Measurements from ENCODE around the gene HMMR.
"Not testable (repeated sequence)": the region's sequence is repeated elsewhere in the genome, so short reads cannot be mapped to it uniquely, and the experiment has no call there.

Gene HMMR

DNA sequence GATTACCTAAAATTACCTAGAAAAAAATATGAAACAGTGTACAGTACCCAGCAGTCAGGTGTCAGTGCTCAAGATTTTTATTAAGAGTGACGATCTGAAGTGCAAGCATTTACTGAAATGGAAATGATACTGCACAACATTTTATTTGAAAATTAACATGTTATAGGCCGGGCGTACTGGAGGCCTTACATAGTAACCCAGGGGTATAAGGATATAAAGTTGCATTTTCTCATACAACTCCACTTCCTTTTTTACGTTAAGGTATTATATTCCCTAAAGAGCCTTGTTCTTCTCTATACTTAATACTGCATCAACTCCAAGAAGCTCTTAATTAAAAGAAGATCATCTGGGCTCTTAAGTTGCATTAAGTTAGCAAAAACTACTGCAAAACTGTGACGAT, 48.3 kb downstream of the HMMR start:
- no peak for DNase-seq (ENCODE audit: low spot score)

DNA sequence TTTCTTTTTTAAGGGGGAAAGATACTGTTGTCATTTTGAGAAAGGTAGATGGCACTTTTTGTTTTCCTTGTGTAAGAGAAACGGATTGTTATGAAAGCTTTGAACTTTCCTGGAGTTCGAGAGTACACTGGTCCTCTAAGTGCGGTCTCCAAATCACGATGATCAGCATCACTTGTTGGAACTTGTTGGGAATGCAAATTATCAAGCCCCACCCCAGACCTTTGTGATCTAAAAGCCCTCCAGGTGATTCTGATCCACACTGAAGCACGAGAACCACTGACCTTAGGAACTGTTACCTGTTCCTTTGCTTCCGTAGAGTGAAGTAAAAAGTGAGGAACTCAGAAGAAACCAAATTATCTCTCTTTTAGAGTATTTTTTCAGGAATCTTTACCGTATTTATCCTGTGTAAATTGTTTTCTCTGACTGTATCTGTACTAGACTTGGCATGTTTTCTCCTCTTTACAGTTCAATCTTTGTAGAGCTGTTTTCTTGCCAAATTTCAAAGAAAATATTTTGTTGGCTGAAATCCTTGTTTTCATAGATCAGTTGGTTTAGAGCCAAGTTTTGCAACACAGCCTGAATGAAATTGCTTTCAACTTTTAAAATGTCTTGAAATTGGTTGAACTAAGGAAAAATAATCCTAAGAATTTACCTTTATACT, 49.0 kb downstream of the HMMR start:
- DNase-seq (ENCODE audit: low spot score), result no peak

DNA sequence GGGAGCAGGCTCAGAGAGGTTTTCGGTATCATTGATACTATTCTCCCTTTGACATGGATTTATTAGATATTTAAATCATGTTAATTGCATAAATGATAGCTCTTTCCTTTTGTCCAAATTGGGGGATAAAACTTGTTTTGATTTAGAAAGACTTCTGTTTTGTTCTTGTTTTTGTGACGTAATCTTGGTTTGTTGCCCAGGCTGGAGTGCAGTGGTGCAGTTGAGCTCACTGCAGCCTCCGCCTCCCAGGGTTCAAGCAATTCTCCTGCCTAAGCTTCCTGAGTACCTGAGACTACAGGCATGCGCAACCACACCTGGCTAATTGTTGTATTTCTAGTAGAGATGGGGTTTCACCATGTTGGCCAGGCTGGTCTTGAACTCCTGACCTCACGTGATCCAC, 52.1 kb downstream of the HMMR start:
- no peak for DNase-seq (ENCODE audit: low spot score)

DNA sequence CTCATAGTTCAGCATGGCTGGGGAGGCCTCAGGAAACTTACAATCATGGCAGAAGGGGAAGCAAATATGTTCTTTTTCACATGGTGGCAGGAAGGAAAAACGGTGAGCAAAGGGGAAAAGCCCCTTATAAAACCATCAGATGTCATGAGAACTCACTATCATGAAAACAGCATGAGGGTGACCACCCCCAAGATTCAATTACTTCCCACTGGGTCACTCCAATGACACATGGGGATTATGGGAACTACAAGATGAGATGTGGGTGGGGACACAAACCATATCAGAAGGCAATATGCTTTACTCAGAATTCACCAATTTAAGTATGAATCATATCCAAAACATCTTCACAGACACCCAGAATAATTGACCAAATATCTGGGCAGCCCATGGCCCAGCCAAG, 64.7 kb downstream of the HMMR start:
- no peak for DNase-seq (ENCODE audit: low spot score)

DNA sequence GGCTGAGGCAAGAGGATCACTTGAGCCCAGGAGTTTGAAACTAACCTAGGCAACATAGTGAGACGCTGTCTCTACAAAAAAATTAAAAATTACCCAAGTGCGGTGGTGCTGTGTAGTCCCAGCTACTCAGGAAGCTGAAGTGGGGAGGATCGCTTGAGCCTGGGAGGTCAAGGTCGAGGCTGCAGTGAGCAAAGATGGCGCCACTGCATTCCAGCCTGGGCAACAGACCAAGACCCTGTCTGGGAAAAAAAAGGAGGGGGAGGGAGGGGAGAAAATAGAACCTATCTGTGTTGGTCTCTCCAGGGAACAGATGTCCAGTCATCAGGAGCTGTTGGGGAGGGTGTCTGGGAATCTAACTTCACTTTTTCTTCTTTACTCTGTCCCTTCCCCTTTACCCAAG, 69.3 kb downstream of the HMMR start:
- no peak for DNase-seq (ENCODE audit: low spot score)

DNA sequence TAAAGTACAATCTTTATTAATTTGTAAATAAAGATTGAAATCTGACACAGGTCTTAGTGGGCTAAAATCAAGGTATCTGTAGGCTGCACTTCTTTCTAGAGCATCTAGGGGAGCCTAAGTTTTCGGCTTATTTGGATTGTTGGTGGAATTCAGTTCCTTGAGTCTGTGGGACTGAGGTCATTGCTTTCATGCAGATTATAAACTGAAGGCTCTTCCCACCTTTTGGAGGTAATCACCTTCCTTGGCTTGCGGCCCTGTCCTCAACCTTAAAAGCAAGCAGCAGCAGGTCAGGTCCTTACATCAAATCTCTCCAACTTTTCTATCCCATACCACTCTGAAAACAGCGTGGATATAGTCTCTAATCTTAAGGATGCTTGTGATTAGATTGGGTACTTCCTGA, 70.8 kb downstream of the HMMR start:
- no peak for DNase-seq (ENCODE audit: low spot score)

DNA sequence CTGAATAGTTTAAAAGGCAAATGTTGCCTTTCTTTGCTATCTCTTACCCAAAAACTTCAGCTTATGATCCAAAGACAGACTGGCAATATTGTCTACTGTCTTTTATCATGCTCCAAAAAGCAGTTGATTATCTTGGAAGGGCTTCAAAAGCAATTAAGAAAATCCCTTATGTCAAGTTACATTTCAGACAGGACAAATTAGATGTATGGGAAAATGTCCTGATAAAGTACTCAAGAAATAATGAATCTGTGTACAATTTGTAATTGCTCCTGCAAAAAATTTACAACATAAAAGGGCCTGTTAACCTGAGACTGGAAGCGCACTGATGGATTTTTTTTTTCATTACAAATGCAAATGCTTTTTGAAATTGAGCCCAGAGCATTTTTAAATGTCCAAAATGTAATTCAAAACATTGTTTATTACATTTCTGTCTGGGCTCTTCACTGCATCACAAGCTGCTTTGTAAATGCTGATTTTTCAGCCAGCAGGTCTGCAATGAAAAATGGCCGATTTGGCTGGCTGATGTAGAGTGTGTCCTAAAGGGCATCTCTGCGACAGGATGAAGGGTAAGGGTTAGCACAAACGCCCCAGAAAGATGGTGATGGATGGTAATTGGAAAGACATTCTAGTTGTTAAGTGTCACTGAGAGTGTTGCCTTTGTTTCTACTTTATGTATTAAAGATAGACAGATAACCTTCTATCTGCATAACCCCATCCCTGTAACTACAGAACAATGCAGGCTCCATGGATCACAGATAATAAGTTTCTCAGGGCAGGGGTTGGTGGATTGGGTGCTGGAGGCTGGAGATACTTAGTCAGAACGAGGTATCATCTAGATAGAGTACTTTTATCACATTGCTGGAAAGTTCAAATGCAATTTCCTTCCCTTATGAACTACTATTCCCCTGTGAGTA, 72.0 kb downstream of the HMMR start:
- DNase-seq (ENCODE audit: low spot score), result no peak

DNA sequence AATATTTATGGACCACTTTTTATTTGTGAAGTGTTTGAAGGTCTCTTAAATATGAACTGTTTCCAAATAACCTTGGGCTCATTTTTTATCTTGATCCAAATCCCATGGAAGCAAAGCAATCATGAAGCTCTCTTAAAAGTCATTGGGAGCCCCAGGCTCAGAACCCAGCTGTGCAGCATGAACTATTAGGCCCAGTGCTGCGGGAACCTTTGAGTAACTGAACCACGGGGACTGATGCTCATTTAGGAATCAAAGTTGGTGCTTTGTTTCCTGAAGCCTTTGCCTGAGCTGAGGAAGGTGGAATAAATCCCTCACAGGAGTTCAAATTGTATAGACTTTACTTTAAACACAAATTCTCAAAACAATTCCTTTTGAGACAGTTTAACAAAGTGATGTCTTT, 72.8 kb downstream of the HMMR start:
- DNase-seq (ENCODE audit: low spot score), result no peak

DNA sequence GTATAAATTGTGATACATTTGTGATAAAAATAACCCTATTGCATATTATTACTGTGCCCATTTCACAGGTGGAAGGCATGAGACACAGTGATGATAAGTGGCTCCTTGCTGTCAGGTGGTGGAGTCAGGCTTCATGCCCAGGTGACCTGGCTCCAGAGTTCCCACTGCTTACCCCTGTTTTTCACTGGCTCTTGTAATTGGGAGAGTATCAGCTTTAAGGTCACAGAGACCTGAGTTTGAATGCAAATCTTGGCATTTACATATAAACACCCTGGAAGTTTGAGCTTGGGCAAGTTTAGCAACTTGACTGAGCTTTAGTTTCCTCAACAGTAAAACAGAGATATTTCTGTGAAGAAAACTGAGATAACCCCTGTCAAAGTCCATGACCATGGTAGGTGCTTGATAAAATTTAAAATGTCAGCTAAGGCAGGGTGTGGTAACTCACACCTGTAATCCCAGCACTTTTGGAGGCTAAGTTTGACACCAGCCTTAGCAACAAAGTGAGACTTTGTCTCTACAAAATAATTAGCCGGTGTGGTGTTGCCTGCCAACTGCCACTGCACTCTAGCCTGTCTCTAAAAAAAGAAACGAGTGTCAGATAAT, 74.2 kb downstream of the HMMR start:
- DNase-seq (ENCODE audit: low spot score), result no peak

DNA sequence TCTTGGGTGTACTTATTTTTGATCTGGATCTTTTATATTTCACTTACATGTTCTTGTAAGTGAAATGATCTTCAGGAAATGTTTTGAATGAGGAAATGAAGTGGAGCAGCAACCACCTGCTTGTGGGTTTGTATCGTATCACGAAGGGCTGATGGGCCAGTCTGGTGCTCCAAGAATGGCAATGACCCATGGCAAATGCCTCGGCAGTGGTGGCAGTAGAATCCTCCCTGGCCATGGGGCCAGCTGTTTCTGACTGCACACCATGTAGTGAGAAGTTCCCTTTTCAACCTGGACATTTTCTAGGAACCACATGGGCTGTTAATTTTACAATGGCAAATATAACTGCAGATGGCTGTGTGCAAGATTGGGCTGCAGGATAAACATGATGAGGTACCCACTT, 74.9 kb downstream of the HMMR start:
- no peak for DNase-seq (ENCODE audit: low spot score)

DNA sequence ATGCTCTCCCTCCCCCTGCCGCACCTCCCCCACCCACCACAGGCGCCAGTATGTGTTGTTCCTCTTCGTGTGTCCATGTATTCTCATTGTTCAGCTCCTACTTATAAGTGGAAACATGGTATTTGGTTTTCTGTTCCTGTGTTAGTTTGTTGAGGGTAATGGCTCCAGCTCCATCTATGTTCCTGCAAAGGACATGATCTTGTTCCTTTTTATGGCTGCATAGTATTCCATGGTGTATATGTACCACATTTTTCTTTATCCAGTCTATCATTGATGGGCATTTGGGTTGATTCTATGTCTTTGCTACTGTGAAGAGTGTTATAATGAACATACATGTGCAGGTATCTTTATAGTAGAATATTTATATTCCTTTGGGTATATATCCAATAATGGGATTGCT, 76.0 kb downstream of the HMMR start:
- not testable (repeated sequence) for DNase-seq (ENCODE audit: low spot score)

DNA sequence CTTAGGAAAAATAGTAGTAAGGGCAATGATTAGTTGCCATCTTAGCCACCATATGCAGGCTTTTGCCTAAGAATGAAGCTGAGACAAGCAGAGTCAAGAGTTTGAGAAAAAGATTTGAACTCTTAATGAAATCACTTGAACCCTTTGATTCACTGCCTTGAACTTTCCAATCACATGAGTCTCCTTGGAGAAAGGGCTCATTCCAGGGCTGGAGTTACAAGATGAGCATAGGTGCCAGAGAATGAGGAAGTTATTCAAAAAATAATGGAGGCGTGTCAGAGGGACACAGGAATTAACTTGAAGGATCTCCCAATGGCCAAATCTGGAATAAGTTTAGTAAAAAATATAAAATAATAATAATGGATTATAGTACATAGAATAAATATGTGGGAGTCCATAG, 80.3 kb downstream of the HMMR start:
- DNase-seq (ENCODE audit: low spot score), result no peak
